Mesendoderm (in vitro differentiated cells): Measurements from ENCODE around the gene DAB2IP.
A peak's percentile ranks its signal among the peaks of the same experiment; 100 is the strongest.

ENCODE experiments used
- DNase-seq: peaks from one replicate; pipeline ENCODE4 v3.0.0; 2013
- H2AK5ac ChIP-seq: 2 replicates; pipeline ENCODE4 v1.6.1; 2013; ENCODE audit warnings: low read length, inconsistent platforms
- H2BK120ac ChIP-seq: 2 replicates; pipeline ENCODE4 v1.6.1; 2013; ENCODE audit warnings: low read depth, mild to moderate bottlenecking, low read length, moderate library complexity, mixed read lengths
- H2BK15ac ChIP-seq: replicated peaks from 2 replicates; pipeline ENCODE4 v1.6.1; 2013; ENCODE audit warnings: low read depth, mild to moderate bottlenecking, moderate library complexity
- H2BK5ac ChIP-seq: 2 replicates; pipeline ENCODE4 v1.6.1; 2013; ENCODE audit warnings: low read length, inconsistent platforms
- H3K18ac ChIP-seq: 2 replicates; pipeline ENCODE4 v1.6.1; 2013; ENCODE audit warnings: mild to moderate bottlenecking, low read length, mixed read lengths
- H3K23ac ChIP-seq: one replicate; pipeline ENCODE4 v1.6.1; 2013; ENCODE audit warnings: low read length
- H3K27ac ChIP-seq: 2 replicates; pipeline ENCODE4 v1.5.1; 2013; ENCODE audit warnings: low read depth, mild to moderate bottlenecking, inconsistent platforms, low read length, moderate library complexity
- H3K27me3 ChIP-seq: 2 replicates; pipeline ENCODE4 v1.6.1; 2013; ENCODE audit warnings: low read length, control low read depth, mild to moderate bottlenecking, inconsistent platforms; ENCODE audit not compliant: insufficient read depth, poor library complexity
- H3K36me3 ChIP-seq: 2 replicates; pipeline ENCODE4 v1.6.1; 2013; ENCODE audit warnings: low read length, inconsistent platforms; ENCODE audit not compliant: control insufficient read depth, insufficient read depth
- H3K4ac ChIP-seq: one replicate; pipeline ENCODE4 v1.6.1; 2013; ENCODE audit warnings: low read depth, mild to moderate bottlenecking, low read length, moderate library complexity
- H3K4me1 ChIP-seq: 2 replicates; pipeline ENCODE4 v1.6.1; 2013; ENCODE audit warnings: low read depth, low read length, inconsistent platforms; ENCODE audit not compliant: control insufficient read depth
- H3K4me2 ChIP-seq: 2 replicates; pipeline ENCODE4 v1.6.1; 2013; ENCODE audit warnings: low read length
- H3K4me3 ChIP-seq: 2 replicates; pipeline ENCODE4 v1.5.1; 2013; ENCODE audit warnings: mild to moderate bottlenecking, low read length
- H3K56ac ChIP-seq: one replicate; pipeline ENCODE4 v1.6.1; 2013; ENCODE audit warnings: low read length
- H3K79me1 ChIP-seq: 2 replicates; pipeline ENCODE4 v1.6.1; 2013; ENCODE audit warnings: low read length, inconsistent platforms
- H3K79me2 ChIP-seq: 2 replicates; pipeline ENCODE4 v1.6.1; 2013; ENCODE audit warnings: mild to moderate bottlenecking, low read length; ENCODE audit not compliant: control insufficient read depth, insufficient read depth
- H3K9ac ChIP-seq: 2 replicates; pipeline ENCODE4 v1.6.1; 2013; ENCODE audit warnings: low read length, inconsistent platforms
- H4K5ac ChIP-seq: one replicate; pipeline ENCODE4 v1.6.1; 2013; ENCODE audit warnings: low read length
- H4K8ac ChIP-seq: one replicate; pipeline ENCODE4 v1.6.1; 2013; ENCODE audit warnings: low read depth, mild to moderate bottlenecking, control low read depth, low read length, moderate library complexity
- WGBS: extraction: QIAGEN DNeasy Blood & Tissue Kit; methylation state at CpG from one replicate; pipeline ENCODE4 v1.1.7; 2013; ENCODE audit warnings: low lambda C conversion rate, missing lambda C conversion rate; ENCODE audit not compliant: insufficient coverage; ENCODE audit errors: extremely low coverage; 5-methylcytosine and 5-hydroxymethylcytosine counted together

Gene DAB2IP

GRCh38 chr9:121731090-121731489, 79.7 kb downstream of the DAB2IP start:
- DNase-seq, result no peak

GRCh38 chr9:121731919-121732318, 80.5 kb downstream of the DAB2IP start:
- DNase-seq, result no peak
- Histone ChIP-seq H3K56ac (no peak overlapping the region), H3K79me1 (peaks cover 37% of the 10 kb centered on the region), H3K27ac (no peak overlapping the region), H3K27me3 (no peaks in the 10 kb centered on the region), H3K4me1 (peaks cover 17% of the 10 kb centered on the region), H2BK120ac (no peak overlapping the region), H3K4ac (no peak overlapping the region), H2AK5ac (no peak overlapping the region), H3K9ac (no peak overlapping the region), H4K5ac (no peak overlapping the region), H3K23ac (no peak overlapping the region), H3K79me2 (peaks cover 15% of the 10 kb centered on the region), H3K4me3 (no peak overlapping the region), H4K8ac (no peak overlapping the region), H2BK15ac (no peak overlapping the region), H2BK5ac (no peak overlapping the region), H3K4me2 (no peak overlapping the region), H3K18ac (no peak overlapping the region), H3K36me3 (no peaks in the 10 kb centered on the region)
- WGBS, result no CpG with 5 or more reads among the region's 7 CpGs

More at GRCh38 chr9:121731090-121731489, 79.7 kb downstream of the DAB2IP start:
- no peaks in the 10 kb centered on the region for H3K27me3 ChIP-seq
- no peak overlapping the region for H3K9ac ChIP-seq
- H2BK5ac ChIP-seq, result no peak overlapping the region
- no peak overlapping the region for H3K4me3 ChIP-seq
- H3K79me1 ChIP-seq, result peaks cover 39% of the 10 kb centered on the region
- no CpG with 5 or more reads among the region's 5 CpGs for WGBS
- H3K18ac ChIP-seq, result no peak overlapping the region
- H2BK120ac ChIP-seq, result no peak overlapping the region
- no peak overlapping the region for H3K27ac ChIP-seq
- H3K79me2 ChIP-seq, result peaks cover 13% of the 10 kb centered on the region
- H2BK15ac ChIP-seq, result no peak overlapping the region
- no peaks in the 10 kb centered on the region for H3K36me3 ChIP-seq
- peaks cover 14% of the 10 kb centered on the region for H3K4me1 ChIP-seq
- no peak overlapping the region for H3K4me2 ChIP-seq
- no peak overlapping the region for H3K23ac ChIP-seq
- H4K5ac ChIP-seq, result no peak overlapping the region
- H2AK5ac ChIP-seq, result no peak overlapping the region
- no peak overlapping the region for H3K56ac ChIP-seq
- no peak overlapping the region for H3K4ac ChIP-seq
- H4K8ac ChIP-seq, result no peak overlapping the region

- H3K4me1 ChIP-seq, result peaks cover 20% of the 10 kb centered on the region
- H3K23ac ChIP-seq, result no peak overlapping the region
- no peak overlapping the region for H2BK5ac ChIP-seq
- DNase-seq, result no peak
- H3K79me1 ChIP-seq, result peaks cover 39% of the 10 kb centered on the region
- WGBS, result no CpG with 5 or more reads among the region's 5 CpGs
- H2BK15ac ChIP-seq, result no peak overlapping the region
- no peak overlapping the region for H3K4me2 ChIP-seq
- H3K36me3 ChIP-seq, result no peaks in the 10 kb centered on the region
- H3K79me2 ChIP-seq, result peaks cover 15% of the 10 kb centered on the region
- no peak overlapping the region for H2BK120ac ChIP-seq
- no peak overlapping the region for H4K5ac ChIP-seq
- no peak overlapping the region for H2AK5ac ChIP-seq
- H3K18ac ChIP-seq, result no peak overlapping the region
- peak overlapping the region; percentile 53 for H3K56ac ChIP-seq
- no peak overlapping the region for H3K27ac ChIP-seq
- no peak overlapping the region for H3K4ac ChIP-seq
- H3K4me3 ChIP-seq, result no peak overlapping the region
- no peaks in the 10 kb centered on the region for H3K27me3 ChIP-seq
- no peak overlapping the region for H4K8ac ChIP-seq
- H3K9ac ChIP-seq, result no peak overlapping the region
These were observed 81.0 kb downstream of the DAB2IP start for GRCh38 chr9:121732389-121732788.

DNA sequence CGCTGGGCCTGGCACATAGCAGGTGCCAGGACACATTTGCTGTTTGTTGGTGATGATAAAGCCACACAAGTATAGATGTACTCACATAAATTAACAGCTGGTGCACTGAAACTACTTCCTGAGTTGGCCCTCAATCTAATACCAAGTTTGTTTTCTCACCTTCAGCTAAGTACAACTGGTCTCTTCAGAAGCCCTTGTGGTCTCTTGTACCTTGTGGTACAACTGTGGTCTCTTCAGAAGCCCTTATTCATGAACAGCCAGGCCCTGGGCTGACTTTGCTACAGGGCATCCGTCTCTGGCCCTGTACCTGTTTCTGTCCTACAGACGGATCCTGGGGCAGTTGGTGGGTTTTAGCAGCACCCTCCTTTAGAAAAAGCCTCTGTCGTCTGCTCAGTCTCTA, 81.5 kb downstream of the DAB2IP start:
- no peak overlapping the region for H3K27ac ChIP-seq
- WGBS, result no CpG with 5 or more reads among the region's 4 CpGs
- peaks cover 42% of the 10 kb centered on the region for H3K79me1 ChIP-seq

DNA sequence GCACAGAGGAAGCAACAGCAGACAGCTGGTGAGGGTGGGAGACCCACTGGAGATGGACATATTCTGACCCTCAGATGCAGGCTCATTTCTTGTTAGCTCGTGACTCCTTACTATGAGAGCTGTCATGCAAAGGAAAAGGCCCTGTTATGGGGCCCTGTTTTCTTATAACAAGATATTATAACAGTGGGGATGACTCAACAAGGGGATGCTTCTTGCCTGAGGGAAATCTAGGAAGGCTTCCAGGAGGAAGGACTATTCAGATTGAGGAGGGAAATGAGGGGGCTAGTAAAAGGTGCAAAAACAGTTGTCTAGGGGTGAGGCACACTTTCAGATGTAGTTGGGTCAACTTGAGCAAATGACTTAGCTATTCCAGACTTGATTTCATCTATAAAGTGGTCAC, 83.0 kb downstream of the DAB2IP start:
- Histone ChIP-seq H3K27ac (no peak overlapping the region), H3K27me3 (no peaks in the 10 kb centered on the region), H3K4me3 (no peak overlapping the region), H3K23ac (no peak overlapping the region), H4K5ac (no peak overlapping the region), H3K56ac (no peak overlapping the region), H2BK15ac (no peak overlapping the region), H2AK5ac (no peak overlapping the region), H3K79me1 (peaks cover 37% of the 10 kb centered on the region), H2BK120ac (no peak overlapping the region), H4K8ac (no peak overlapping the region), H3K36me3 (no peaks in the 10 kb centered on the region), H3K18ac (no peak overlapping the region), H3K4me2 (no peak overlapping the region), H3K9ac (no peak overlapping the region), H2BK5ac (no peak overlapping the region), H3K79me2 (peaks cover 7% of the 10 kb centered on the region), H3K4me1 (peaks cover 27% of the 10 kb centered on the region), H3K4ac (no peak overlapping the region)
- no peak for DNase-seq
- WGBS, result no CpG with 5 or more reads among the region's 1 CpG

More for the DNA sequence above, 81.5 kb downstream of the DAB2IP start:
- no peak overlapping the region for H3K4me3 ChIP-seq
- H3K4ac ChIP-seq, result no peak overlapping the region
- H2BK15ac ChIP-seq, result no peak overlapping the region
- H3K79me2 ChIP-seq, result peaks cover 13% of the 10 kb centered on the region
- H3K4me2 ChIP-seq, result no peak overlapping the region
- H2BK5ac ChIP-seq, result no peak overlapping the region
- H3K4me1 ChIP-seq, result peaks cover 25% of the 10 kb centered on the region
- no peak overlapping the region for H3K23ac ChIP-seq
- no peak overlapping the region for H4K5ac ChIP-seq
- H3K18ac ChIP-seq, result no peak overlapping the region
- H3K36me3 ChIP-seq, result no peaks in the 10 kb centered on the region
- no peak overlapping the region for H2BK120ac ChIP-seq
- no peak for DNase-seq
- H2AK5ac ChIP-seq, result no peak overlapping the region
- no peak overlapping the region for H3K56ac ChIP-seq
- no peaks in the 10 kb centered on the region for H3K27me3 ChIP-seq
- no peak overlapping the region for H4K8ac ChIP-seq
- no peak overlapping the region for H3K9ac ChIP-seq

GRCh38 chr9:121735065-121735792, 83.8 kb downstream of the DAB2IP start:
- WGBS, result no CpG with 5 or more reads among the region's 9 CpGs
- Histone ChIP-seq H3K18ac (peak overlapping the region; percentile 71), H3K4me1 (peaks cover 31% of the 10 kb centered on the region), H3K27me3 (no peaks in the 10 kb centered on the region), H3K27ac (peak overlapping the region; percentile 39), H4K5ac (no peak overlapping the region), H2AK5ac (no peak overlapping the region), H2BK15ac (no peak overlapping the region), H3K79me2 (peaks cover 11% of the 10 kb centered on the region), H4K8ac (no peak overlapping the region), H3K23ac (no peak overlapping the region), H2BK5ac (peak overlapping the region; percentile 77), H3K4ac (no peak overlapping the region), H3K9ac (peak overlapping the region; percentile 79), H2BK120ac (no peak overlapping the region), H3K4me2 (peak overlapping the region; percentile 85), H3K36me3 (no peaks in the 10 kb centered on the region), H3K4me3 (no peak overlapping the region), H3K79me1 (peaks cover 39% of the 10 kb centered on the region), H3K56ac (peak overlapping the region; percentile 88)
- DNase-seq, result peak; percentile 96
